HG02981 (cell line): Measurements from ENCODE around the gene ZNF774.
"Not testable (repeated sequence)": the region's sequence is repeated elsewhere in the genome, so short reads cannot be mapped to it uniquely, and the experiment has no call there.

Experiments used
- ATAC-seq: cut with Tn5 transposase; IDR thresholded peaks from one replicate; pipeline ENCODE4 v1.9.1; 2021; ENCODE audit warnings: mild to moderate bottlenecking, moderate library complexity; ENCODE audit not compliant: unreplicated experiment

ZNF774 gene

GRCh38 chr15:90388462-90389380, 36.6 kb downstream of the ZNF774 start:
- peak; percentile 45 for ATAC-seq

GRCh38 chr15:90389513-90389912, 37.4 kb downstream of the ZNF774 start:
- no peak for ATAC-seq

- no peak for ATAC-seq
These were observed 41.0 kb downstream of the ZNF774 start for GRCh38 chr15:90393040-90393439.

DNA sequence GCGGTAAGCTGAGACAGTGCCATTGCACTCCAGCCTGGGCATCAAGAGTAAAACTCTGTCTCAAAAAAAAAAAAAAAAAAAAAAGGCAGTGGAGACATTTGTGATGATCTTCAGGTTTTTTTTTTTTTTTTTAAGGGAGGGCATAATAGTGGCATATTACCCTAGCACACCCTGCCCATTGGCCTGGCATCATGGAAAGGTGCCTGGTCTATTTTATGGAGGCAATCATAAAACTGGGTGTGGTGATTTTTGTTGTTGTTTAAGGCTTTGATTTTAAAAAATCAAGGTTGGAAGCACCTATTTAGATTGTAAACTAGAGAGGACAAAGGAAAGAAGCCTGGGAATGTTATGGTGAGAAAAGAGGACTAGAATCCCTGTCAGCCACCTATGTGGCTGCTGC, 42.0 kb downstream of the ZNF774 start:
- no peak for ATAC-seq

- no peak for ATAC-seq
These were observed 42.8 kb downstream of the ZNF774 start for GRCh38 chr15:90394748-90395442.

GRCh38 chr15:90396321-90396720, 44.2 kb downstream of the ZNF774 start:
- no peak for ATAC-seq

DNA sequence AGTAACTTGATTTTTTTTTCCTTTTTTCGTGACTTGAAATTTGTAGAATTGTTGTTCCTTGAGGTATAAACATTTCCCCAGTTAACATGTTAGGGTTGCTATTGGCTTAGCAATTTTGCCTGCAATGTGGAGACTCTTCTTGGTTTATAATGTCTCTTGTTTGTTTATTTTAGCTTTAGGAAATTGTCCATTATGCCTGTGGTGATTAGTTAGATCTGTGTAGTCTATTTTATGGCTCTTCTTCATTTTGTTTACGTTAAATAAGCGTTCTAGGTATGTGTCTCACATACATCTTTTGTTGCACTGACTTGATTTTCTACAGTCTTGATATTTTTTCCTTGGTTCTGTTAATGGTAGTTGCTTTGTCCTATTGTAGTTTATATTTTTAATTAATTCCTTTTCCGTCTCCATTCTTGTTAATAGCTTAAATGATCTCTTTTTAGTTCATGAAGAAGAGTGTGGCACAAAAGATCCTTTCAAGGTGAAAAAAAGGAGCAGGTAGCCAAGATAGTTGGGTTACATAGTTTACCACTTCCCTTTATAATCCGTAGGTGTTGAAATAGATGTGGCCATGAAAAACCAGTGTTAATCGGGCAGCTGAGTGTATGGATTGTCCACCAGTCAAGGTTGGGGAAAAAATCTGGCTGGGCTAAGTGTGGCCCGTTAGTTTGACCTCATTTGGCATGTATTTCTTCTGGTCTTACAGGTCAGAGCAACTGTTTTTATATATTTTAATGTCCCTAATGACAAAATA, 48.1 kb downstream of the ZNF774 start:
- no peak for ATAC-seq

GRCh38 chr15:90400759-90401314, 48.8 kb downstream of the ZNF774 start:
- peak; percentile 99 for ATAC-seq

- no peak for ATAC-seq
These were observed 49.4 kb downstream of the ZNF774 start for GRCh38 chr15:90401495-90401894.

- ATAC-seq: no peak
These were observed 50.1 kb downstream of the ZNF774 start for GRCh38 chr15:90402223-90402622.

- ATAC-seq: no peak
These were observed 50.7 kb downstream of the ZNF774 start for GRCh38 chr15:90402767-90403166.

DNA sequence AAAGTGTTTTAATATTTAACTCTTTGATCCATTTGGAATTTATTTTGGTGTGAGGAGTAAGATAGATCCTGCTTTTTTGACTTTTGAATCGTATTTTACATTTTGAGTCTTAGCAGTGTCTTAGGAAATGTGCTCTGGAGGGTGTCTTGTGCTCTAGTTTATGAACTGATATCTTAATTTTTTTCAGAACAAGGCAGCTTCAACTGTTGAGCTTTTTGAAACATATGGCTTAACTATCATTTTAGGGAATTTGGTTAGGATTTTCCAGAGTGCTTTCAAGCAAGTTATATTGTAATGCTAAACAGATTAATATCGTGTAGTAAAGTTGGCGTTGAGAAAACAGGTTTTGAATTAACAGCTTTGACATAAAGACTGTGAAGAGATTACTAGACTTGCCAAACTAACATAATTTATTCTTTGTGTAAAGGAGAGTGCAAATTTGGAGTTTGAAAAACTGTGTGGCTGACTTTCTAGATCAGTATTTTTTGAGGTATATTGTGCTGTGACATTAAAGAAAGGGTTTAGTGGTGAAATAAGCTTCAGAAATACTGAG, 53.0 kb downstream of the ZNF774 start:
- no peak for ATAC-seq

DNA sequence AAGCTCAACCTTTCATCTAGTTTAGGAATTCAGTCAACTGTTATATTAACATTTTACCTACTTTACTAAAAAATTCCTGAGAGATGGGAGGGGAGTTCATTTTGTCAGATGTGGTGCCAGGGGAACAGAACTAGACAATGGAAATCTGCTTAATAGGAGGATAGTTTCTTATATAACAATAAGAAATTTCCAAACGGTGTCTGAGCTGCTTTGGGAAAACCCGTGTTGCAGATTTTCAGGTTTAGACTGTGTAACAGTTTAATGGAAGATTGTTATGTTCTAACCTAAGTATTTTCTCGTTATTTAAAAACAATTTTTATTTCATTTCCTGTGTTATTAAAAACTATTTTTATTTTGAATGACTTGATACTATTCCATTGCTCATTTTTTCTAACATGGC, 55.3 kb downstream of the ZNF774 start:
- ATAC-seq: no peak

DNA sequence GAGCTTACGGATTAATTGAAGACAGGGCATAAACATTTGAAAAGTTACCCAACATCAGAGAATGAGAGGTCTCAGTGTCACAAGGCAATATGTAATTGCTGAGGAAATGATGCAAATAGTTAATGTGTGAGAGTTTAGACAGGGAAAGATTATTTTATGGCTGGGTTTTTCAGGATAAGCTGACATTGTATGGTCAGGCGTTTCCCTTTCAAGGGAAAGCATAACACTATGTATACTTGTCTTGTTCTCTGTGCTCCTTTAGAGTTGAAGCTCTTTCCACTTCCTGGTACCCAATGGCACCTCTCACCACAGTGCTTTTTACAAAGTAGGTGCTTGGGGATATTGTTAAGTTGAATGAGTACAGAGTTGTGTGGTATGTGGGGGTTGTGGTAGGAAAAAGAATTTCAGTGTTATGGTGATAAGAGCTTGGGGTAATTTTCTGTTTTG, 55.8 kb downstream of the ZNF774 start:
- peak; percentile 55 for ATAC-seq

- no peak for ATAC-seq
These were observed 56.6 kb downstream of the ZNF774 start for GRCh38 chr15:90408657-90409056.

DNA sequence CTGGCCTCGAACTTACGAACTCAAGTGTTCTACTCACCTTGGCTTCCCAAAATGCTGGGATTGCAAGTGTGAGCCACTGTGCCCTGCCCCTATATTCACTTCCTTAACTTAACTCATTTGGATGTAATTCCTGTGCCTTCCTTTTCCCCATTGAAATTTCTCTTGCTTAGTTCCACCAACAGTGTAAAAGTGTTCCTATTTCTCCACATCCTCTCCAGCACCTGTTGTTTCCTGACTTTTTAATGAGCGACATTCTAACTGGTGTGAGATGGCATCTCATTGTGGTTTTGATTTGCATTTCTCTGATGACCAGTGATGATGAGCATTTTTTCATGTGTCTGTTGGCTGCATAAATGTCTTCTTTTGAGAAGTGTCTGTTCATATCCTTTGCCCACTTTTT, 57.5 kb downstream of the ZNF774 start:
- ATAC-seq: not testable (repeated sequence)

- not testable (repeated sequence) for ATAC-seq
These were observed 58.2 kb downstream of the ZNF774 start for GRCh38 chr15:90410316-90410715.

DNA sequence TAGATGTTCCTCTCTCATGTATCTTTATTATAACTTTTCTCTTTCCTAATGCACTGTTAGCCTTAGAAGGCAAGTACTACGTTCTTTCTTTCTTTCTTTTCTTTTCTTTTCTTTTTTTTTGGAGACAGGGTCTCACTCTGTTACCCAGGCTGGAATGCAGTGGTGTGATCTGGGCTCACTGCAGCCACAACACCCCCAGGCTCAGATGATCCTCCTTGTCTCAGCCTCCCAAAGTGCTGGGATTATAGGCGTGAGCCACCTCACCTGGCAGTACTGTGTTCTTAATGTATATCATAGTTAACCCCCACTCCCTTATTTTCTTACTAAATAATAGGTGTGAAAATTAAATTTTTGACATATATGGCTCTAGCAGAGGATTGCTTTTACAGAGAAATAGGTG, 59.1 kb downstream of the ZNF774 start:
- no peak for ATAC-seq
